A673 (cell line): Measurements from ENCODE around the gene PERM1. TPM values are rescaled to one million over a fixed set of nuclear protein-coding genes. Genes with fewer than 3 reads are reported as not detected.

Source experiments
- BruUV-seq: library from RNA; stranded (reverse); fragments of 400-500 nt; replicated peaks from 2 replicates; lab custom pipeline; 2021; lab: Mats Ljungman, UMichigan
- CTCF ChIA-PET: fragments of 300-600 bp; sonication (Branson Sonifier 250); formaldehyde crosslinking; loops from one replicate; lab custom pipeline; 2022; ENCODE audit warnings: antibody characterized with exemption; lab: Charles Lee
- POLR2A ChIA-PET: fragments of 300-600 bp; sonication (Branson Sonifier 250); formaldehyde crosslinking; loops from one replicate; lab custom pipeline; 2022; ENCODE audit warnings: antibody characterized with exemption; ENCODE audit not compliant: low non-redundant PET; lab: Charles Lee
- DNase-seq: peaks from one replicate; pipeline ENCODE4 v3.0.0-alpha.2; 2015; ENCODE audit warnings: low spot score
- H3K27ac ChIP-seq: fragments of 200-600 bp; sonication (generic); 2 replicates; pipeline ENCODE4 v1.5.1; 2016; ENCODE audit warnings: mixed run types, low read depth, mild to moderate bottlenecking, mixed read lengths, antibody characterized with exemption, low read length; ENCODE audit not compliant: poor library complexity, severe bottlenecking
- H3K27me3 ChIP-seq: fragments of 200-600 bp; sonication (generic); replicated peaks from 2 replicates; pipeline ENCODE4 v1.6.1; 2017; ENCODE audit warnings: mixed run types, low read depth, mild to moderate bottlenecking, mixed read lengths, antibody characterized with exemption, low read length; ENCODE audit not compliant: insufficient read depth, poor library complexity
- H3K36me3 ChIP-seq: fragments of 200-600 bp; sonication (generic); 2 replicates; pipeline ENCODE4 v1.6.1; 2016; ENCODE audit warnings: mixed run types, mild to moderate bottlenecking, mixed read lengths, antibody characterized with exemption, low read length; ENCODE audit not compliant: insufficient read depth, poor library complexity, severe bottlenecking
- H3K4me1 ChIP-seq: fragments of 200-600 bp; sonication (generic); 2 replicates; pipeline ENCODE4 v1.6.1; 2017; ENCODE audit warnings: mixed run types, mild to moderate bottlenecking, mixed read lengths, antibody characterized with exemption, low read length; ENCODE audit not compliant: insufficient read depth, poor library complexity, severe bottlenecking
- H3K4me3 ChIP-seq: fragments of 200-600 bp; sonication (generic); 2 replicates; pipeline ENCODE4 v1.5.1; 2016; ENCODE audit warnings: low read depth, mixed run types, mild to moderate bottlenecking, mixed read lengths, low read length; ENCODE audit not compliant: poor library complexity, severe bottlenecking
- H3K9me3 ChIP-seq: fragments of 200-600 bp; sonication (generic); 2 replicates; pipeline ENCODE4 v1.6.1; 2016; ENCODE audit warnings: mixed run types, low read depth, mild to moderate bottlenecking, mixed read lengths, antibody characterized with exemption, low read length; ENCODE audit not compliant: poor library complexity, severe bottlenecking
- EZH2 ChIP-seq: fragments of 200-600 bp; sonication (generic); IDR thresholded peaks from 2 replicates; pipeline ENCODE4 v1.6.1; 2017; ENCODE audit warnings: borderline replicate concordance, low read depth, mild to moderate bottlenecking, mixed read lengths, antibody characterized with exemption, low read length; ENCODE audit not compliant: poor library complexity, severe bottlenecking
- intact Hi-C: fragments of 100-400 bp; cut with micrococcal nuclease; formaldehyde crosslinking; loops from one replicate; pipeline ENCODE4 v1.10.0; 2022; ENCODE audit not compliant: unreplicated experiment
- total RNA-seq: library from RNA; stranded (reverse); gene quantifications from 2 replicates; pipeline ENCODE4 v1.2.3, GENCODE V29; 2021
- TF ChIP-seq, protein P1 (sequence below): fragments of 300-800, 200-600 bp; sonication (generic); conservative IDR thresholded peaks from 2 replicates; pipeline ENCODE4 v1.5.1; 2017; ENCODE audit warnings: low read depth, mild to moderate bottlenecking, antibody characterized with exemption, low read length, moderate library complexity, mixed read lengths

The PERM1 gene
- total RNA-seq, 1 experiment from 2014 or later = not detected

DNA sequence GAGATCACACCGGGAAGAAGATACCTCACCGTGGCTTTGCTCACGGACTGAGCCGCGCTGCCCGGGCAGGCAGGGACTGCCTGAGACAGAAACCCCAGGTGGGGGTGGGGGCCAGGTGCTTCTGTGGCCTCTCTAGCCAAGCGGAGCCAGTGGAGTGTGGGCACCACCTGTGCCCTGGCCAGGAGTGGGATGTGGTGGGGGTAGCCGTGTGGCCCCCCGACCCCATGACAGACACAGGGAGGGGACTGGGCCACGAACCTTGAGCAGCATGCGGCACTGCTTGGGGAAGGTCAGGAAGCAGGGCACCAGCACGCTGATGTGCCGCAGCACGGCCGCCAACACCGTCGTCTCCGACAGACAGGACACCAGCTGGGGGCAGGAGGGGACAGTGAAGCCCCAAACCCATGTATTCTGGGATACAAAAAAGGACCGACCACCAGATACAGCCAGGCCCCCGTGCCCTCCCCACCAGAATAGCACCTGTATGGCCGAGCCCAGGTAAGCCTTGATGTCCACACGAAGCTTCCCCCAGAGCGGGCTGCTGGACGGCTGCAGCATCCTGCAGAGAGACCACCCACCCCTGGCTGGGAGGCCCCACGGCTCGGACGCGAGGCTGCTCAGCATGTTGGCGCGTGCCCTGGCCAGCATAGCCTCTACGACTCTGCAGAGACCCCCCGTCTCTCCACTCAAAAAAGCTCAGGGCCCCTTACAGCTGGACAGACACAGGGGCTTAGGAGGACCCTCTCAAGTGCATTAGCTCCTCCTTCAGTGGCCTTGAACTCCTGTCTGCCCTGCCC is 28.2 kb downstream of the PERM1 start:
- ChIA-PET CTCF (no interaction called here), POLR2A (no interaction called here)
- Histone ChIP-seq H3K9me3 (no peaks in the 10 kb centered on the region), H3K4me1 (peaks cover 12% of the 10 kb centered on the region), H3K27ac (no peak overlapping the region), H3K27me3 (no peaks in the 10 kb centered on the region), H3K4me3 (no peak overlapping the region), H3K36me3 (peaks cover 78% of the 10 kb centered on the region)
- BruUV-seq = no TSS peak
- intact Hi-C loops = no loop called here
- TF ChIP-seq EZH2 = no peak
- TF ChIP-seq, protein P1, sequence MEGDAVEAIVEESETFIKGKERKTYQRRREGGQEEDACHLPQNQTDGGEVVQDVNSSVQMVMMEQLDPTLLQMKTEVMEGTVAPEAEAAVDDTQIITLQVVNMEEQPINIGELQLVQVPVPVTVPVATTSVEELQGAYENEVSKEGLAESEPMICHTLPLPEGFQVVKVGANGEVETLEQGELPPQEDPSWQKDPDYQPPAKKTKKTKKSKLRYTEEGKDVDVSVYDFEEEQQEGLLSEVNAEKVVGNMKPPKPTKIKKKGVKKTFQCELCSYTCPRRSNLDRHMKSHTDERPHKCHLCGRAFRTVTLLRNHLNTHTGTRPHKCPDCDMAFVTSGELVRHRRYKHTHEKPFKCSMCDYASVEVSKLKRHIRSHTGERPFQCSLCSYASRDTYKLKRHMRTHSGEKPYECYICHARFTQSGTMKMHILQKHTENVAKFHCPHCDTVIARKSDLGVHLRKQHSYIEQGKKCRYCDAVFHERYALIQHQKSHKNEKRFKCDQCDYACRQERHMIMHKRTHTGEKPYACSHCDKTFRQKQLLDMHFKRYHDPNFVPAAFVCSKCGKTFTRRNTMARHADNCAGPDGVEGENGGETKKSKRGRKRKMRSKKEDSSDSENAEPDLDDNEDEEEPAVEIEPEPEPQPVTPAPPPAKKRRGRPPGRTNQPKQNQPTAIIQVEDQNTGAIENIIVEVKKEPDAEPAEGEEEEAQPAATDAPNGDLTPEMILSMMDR = no peak
- no peak for DNase-seq

DNA sequence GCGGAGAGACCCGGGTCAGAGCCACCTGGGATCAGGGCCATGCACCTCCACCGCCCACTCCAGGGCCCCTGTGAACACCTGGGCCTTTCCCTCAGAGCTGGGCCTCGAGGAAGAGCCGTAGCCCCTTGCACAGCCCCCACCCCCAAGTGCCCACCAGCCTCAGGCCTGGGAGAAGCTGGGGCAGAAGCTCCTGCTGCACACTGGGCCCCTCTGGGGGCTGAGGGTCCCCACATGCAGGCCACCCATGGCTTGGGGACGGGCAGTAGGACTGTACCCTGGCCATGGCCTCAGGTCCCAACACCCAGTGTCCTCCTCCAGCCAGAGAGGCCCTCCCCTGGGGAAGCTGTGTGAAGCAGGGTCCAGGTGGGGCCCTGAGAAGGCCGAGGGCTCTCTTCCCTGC is 29.3 kb downstream of the PERM1 start:
- no TSS peak for BruUV-seq
- Histone ChIP-seq H3K36me3 (peaks cover 88% of the 10 kb centered on the region), H3K4me1 (peaks cover 4% of the 10 kb centered on the region), H3K27ac (no peak overlapping the region), H3K27me3 (no peaks in the 10 kb centered on the region), H3K4me3 (no peak overlapping the region), H3K9me3 (no peaks in the 10 kb centered on the region)
- intact Hi-C loops = no loop called here
- TF ChIP-seq, protein P1 = no peak
- no peak for TF ChIP-seq EZH2
- CTCF ChIA-PET = no interaction called here
- DNase-seq = no peak
- POLR2A ChIA-PET = interaction anchor here (0.6 kb wide), 1 partner anchor 9 kb away, joined by 8 read pairs; no protein-coding TSS in a partner anchor

DNA sequence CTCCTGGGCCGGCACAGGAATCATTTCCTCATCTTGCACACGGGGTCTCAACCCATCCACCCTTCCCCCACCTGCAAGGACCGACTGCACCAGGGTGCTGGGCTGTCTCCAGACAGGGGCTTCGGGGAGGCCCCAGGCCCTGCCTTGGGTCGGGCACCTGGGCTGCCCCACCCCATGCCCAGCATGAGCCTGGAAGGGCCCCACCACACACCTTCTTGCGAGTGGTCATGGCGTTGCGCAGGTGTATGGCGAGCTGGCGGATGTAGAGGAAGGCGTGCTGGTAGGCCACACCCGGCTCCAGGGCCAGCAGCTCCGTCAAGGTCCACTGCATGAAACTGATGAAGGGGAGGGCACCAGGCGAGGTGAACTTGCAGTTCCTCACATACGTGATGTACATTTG is 29.7 kb downstream of the PERM1 start:
- no peak for TF ChIP-seq EZH2
- TF ChIP-seq, protein P1 = no peak
- intact Hi-C loops = no loop called here
- peaks cover under 1% of the 10 kb centered on the region for H3K4me1 ChIP-seq

More for the DNA sequence above, 29.7 kb downstream of the PERM1 start:
- POLR2A ChIA-PET = interaction anchor here (0.6 kb wide), 1 partner anchor 9 kb away, joined by 8 read pairs; no protein-coding TSS in a partner anchor
- BruUV-seq = no TSS peak
- CTCF ChIA-PET = interaction anchor here (1.0 kb wide), 1 partner anchor 47 kb away, joined by 10 read pairs; no protein-coding TSS in a partner anchor
- H3K9me3 ChIP-seq = no peaks in the 10 kb centered on the region
- no peak overlapping the region for H3K4me3 ChIP-seq
- no peak overlapping the region for H3K27ac ChIP-seq
- peaks cover 88% of the 10 kb centered on the region for H3K36me3 ChIP-seq
- H3K27me3 ChIP-seq = no peaks in the 10 kb centered on the region
- DNase-seq = no peak
